ENCODE measurements around the gene PHLPP1. TPM values are rescaled to one million over a fixed set of nuclear protein-coding genes. Genes with fewer than 3 reads are reported as not detected.

The PHLPP1 gene
- total RNA-seq, 4 donors from 2014 or later, result 28.1 to 56.6 (median 37.1) TPM

GRCh38 chr18:62833494-62833893 is 118.2 kb downstream of the PHLPP1 start:
- DNase-seq (ENCODE audit: low spot score in 2 of 2), result no peak
- Histone ChIP-seq H3K36me3 (peaks cover 10% of the 10 kb centered on the region), H3K27me3 (no peaks in the 10 kb centered on the region), H3K9me3 (no peaks in the 10 kb centered on the region), H3K4me1 (no peaks in the 10 kb centered on the region), H3K4me3 (no peak overlapping the region), H3K27ac (no peak overlapping the region)
- 96% methylated on average over 1 of the region's 1 CpG for WGBS
- no peak for TF ChIP-seq POLR2AphosphoS5 (IDR thresholded peaks at IDR 0.05)

- no peak overlapping the region for H3K27ac ChIP-seq
- H3K9me3 ChIP-seq, result no peaks in the 10 kb centered on the region
- DNase-seq (ENCODE audit: low spot score in 2 of 2), result no peak
- H3K4me3 ChIP-seq, result no peak overlapping the region
- H3K4me1 ChIP-seq, result no peaks in the 10 kb centered on the region
- WGBS, result 94% methylated on average over 4 of the region's 4 CpGs
- H3K36me3 ChIP-seq, result peaks cover 10% of the 10 kb centered on the region
- no peaks in the 10 kb centered on the region for H3K27me3 ChIP-seq
- TF ChIP-seq POLR2A (IDR thresholded peaks at IDR 0.05), result no peak
- no peak for TF ChIP-seq EP300 (IDR thresholded peaks at IDR 0.05)
- no peak for TF ChIP-seq POLR2AphosphoS5 (IDR thresholded peaks at IDR 0.05)
Measured at GRCh38 chr18:62834715-62835114, 119.4 kb downstream of the PHLPP1 start.

GRCh38 chr18:62837011-62837410 is 121.7 kb downstream of the PHLPP1 start:
- H3K27ac ChIP-seq, result no peak overlapping the region
- no peak overlapping the region for H3K4me3 ChIP-seq
- TF ChIP-seq POLR2A (IDR thresholded peaks at IDR 0.05) (no peak), CTCF (IDR thresholded peaks at IDR 0.05) (no peak), POLR2AphosphoS5 (IDR thresholded peaks at IDR 0.05) (no peak), EP300 (IDR thresholded peaks at IDR 0.05) (no peak)
- no peaks in the 10 kb centered on the region for H3K36me3 ChIP-seq
- H3K27me3 ChIP-seq, result no peaks in the 10 kb centered on the region
- H3K9me3 ChIP-seq, result no peaks in the 10 kb centered on the region
- no peak for DNase-seq (ENCODE audit: low spot score in 2 of 2)
- 96% methylated on average over 5 of the region's 5 CpGs for WGBS
- H3K4me1 ChIP-seq, result peaks cover 2% of the 10 kb centered on the region

- H3K9me3 ChIP-seq, result no peaks in the 10 kb centered on the region
- peak in 1 of 2 donors; percentile 9 for TF ChIP-seq CTCF (IDR thresholded peaks at IDR 0.05)
- TF ChIP-seq POLR2AphosphoS5 (IDR thresholded peaks at IDR 0.05), result no peak
- TF ChIP-seq EP300 (IDR thresholded peaks at IDR 0.05), result no peak
- TF ChIP-seq POLR2A (IDR thresholded peaks at IDR 0.05), result no peak
- H3K4me3 ChIP-seq, result no peak overlapping the region
- H3K27ac ChIP-seq, result no peak overlapping the region
- WGBS, result 96% methylated on average over 1 of the region's 1 CpG
- no peaks in the 10 kb centered on the region for H3K36me3 ChIP-seq
- no peak for DNase-seq (ENCODE audit: low spot score in 2 of 2)
- H3K27me3 ChIP-seq, result no peaks in the 10 kb centered on the region
- H3K4me1 ChIP-seq, result peaks cover 2% of the 10 kb centered on the region
Measured at GRCh38 chr18:62838475-62839098, 123.2 kb downstream of the PHLPP1 start.

- DNase-seq (ENCODE audit: low spot score in 2 of 2), result no peak
- no peak overlapping the region for H3K4me3 ChIP-seq
- no peak for TF ChIP-seq CTCF (IDR thresholded peaks at IDR 0.05)
- no peak for TF ChIP-seq POLR2AphosphoS5 (IDR thresholded peaks at IDR 0.05)
- no peak overlapping the region for H3K27ac ChIP-seq
- H3K9me3 ChIP-seq, result no peaks in the 10 kb centered on the region
- no peaks in the 10 kb centered on the region for H3K27me3 ChIP-seq
- WGBS, result 92% methylated on average over 2 of the region's 2 CpGs
- H3K36me3 ChIP-seq, result no peaks in the 10 kb centered on the region
- peaks cover 2% of the 10 kb centered on the region for H3K4me1 ChIP-seq
Measured at GRCh38 chr18:62839874-62840713, 124.8 kb downstream of the PHLPP1 start.

- H3K4me1 ChIP-seq, result peaks cover 2% of the 10 kb centered on the region
- no peak overlapping the region for H3K4me3 ChIP-seq
- DNase-seq (ENCODE audit: low spot score in 2 of 2), result no peak
- H3K36me3 ChIP-seq, result no peaks in the 10 kb centered on the region
- no peaks in the 10 kb centered on the region for H3K27me3 ChIP-seq
- WGBS, result 100% methylated on average over 1 of the region's 1 CpG
- H3K9me3 ChIP-seq, result no peaks in the 10 kb centered on the region
- no peak overlapping the region for H3K27ac ChIP-seq
- TF ChIP-seq POLR2AphosphoS5 (IDR thresholded peaks at IDR 0.05) (no peak), CTCF (IDR thresholded peaks at IDR 0.05) (no peak), EP300 (IDR thresholded peaks at IDR 0.05) (no peak), POLR2A (IDR thresholded peaks at IDR 0.05) (no peak)
Measured at GRCh38 chr18:62841405-62841804, 126.1 kb downstream of the PHLPP1 start.

Data from suprapubic skin (tissue), 4 donors.